GM21367 (cell line): ENCODE data around the gene NRG3.
"Not testable (repeated sequence)": the region's sequence is repeated elsewhere in the genome, so short reads cannot be mapped to it uniquely, and the experiment has no call there.

Experiments used
- ATAC-seq: cut with Tn5 transposase; IDR thresholded peaks from one replicate; pipeline ENCODE4 v1.9.1; 2021; ENCODE audit not compliant: unreplicated experiment

NRG3 gene

DNA sequence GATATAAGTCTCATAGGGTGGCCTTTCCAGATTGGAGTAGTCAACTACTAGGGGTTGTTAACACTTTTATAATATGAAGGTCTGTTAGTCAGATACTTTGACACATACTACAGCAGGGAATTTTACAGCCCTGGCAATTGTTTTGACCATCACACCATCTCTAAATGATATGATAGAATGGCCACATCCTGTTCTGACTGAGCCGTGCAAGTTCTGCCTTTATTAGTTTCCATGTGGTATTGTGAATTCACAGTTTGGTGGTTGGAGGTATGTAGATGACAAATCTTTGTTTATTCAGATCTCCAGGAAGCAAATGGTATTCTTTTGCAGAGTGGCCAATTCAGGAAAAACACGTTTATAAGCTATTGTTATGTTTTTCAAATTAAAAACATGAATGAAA lies 83.0 kb downstream of the NRG3 start:
- no peak for ATAC-seq

DNA sequence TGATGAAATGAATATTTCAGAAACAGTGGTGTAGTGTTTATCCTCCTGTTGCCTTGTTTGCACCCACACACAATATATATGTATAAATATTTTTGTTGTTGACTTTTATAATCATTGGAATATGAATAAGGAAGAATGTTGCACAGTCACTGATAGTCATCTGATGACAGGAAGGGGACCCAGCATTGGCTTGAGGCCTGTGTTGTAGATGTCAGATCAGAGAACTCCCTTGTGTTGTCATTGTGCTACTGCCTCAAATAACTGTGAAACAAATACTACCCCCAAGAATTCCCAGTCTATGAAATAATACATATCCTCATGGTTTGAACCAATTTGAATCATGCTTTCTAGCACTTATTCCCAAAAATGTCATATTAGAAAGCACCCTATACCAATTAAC lies 84.0 kb downstream of the NRG3 start:
- ATAC-seq, result no peak

GRCh38 chr10:81961451-81962184 lies 86.6 kb downstream of the NRG3 start:
- no peak for ATAC-seq

DNA sequence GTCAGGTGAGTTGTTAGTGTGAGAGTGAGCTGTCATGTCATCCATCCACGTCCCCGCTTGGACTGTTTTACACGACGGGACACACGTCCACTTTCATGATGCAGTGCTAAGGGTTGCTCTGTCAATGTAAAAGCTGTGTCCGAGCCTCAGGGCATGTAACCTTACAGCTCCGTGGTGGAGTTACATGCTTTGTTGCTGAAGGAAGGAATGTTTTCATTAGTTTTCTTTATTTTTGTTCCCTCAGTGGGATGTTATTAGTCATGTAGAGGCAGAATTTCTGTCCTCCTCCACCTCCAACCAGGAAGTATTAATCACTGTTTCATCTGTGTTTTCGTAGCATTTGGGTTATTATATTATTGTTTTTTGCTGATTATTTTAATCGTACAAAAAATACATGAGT lies 88.6 kb downstream of the NRG3 start:
- no peak for ATAC-seq

GRCh38 chr10:81967716-81968115 lies 92.7 kb downstream of the NRG3 start:
- ATAC-seq, result no peak

GRCh38 chr10:81969136-81969535 lies 94.1 kb downstream of the NRG3 start:
- no peak for ATAC-seq

DNA sequence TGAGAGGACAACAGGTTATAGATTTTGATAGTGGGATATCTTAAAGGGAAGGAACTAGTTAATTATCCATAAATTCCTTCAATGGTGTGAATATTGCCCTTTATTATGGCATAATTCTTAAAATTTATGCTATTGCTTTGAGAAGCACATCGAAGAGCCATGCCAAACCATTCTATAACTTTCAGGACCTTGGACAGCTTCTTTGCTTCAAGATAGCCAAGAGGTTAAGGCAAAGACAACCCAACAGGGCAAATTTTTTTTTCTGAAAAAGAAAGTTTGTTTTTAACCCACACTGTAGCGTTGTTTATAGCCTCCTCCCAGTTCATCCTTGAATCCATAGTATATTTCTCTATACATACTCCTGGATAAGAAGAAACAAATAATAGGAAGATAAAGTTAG lies 103.2 kb downstream of the NRG3 start:
- ATAC-seq, result no peak

- ATAC-seq, result no peak
Measured at GRCh38 chr10:81981724-81982123, 106.7 kb downstream of the NRG3 start.

DNA sequence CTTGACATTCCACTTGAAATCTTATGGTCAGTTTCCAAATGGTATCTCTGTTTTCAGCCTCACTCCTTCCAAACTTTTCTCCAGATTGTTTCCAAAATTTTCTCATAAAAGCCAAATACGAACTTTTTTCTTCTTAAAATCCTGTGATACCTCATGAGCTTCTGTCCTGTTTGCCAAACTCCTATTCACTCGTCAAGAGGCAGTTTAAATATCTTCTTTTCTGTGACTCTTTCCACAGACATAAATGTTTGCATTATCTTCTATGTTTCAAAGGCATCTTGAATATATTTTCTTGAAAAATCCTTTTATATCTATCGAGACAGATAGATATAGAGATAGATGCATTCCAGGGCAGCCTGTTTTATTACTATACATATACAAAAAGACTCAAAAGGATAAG lies 109.4 kb downstream of the NRG3 start:
- no peak for ATAC-seq

- ATAC-seq, result no peak
Measured at GRCh38 chr10:81995254-81995653, 120.3 kb downstream of the NRG3 start.

DNA sequence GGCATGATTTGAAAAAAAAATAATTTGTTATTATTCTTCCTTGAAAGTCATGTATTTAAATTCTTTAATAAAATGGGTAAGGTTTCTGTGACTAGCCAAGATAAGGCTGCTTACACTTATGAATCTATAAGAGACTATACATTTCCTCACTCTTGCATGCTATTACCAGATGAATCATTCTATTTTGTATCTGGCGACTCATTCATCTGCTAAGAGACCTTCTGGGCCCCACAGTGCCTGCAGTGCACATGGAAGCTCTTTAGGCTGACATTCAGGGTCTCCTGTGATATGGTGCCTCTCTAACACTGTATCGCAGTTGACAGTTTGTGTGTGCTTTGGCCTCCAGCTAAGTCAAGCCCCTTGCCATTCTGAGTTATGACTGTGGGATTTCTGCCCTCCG lies 121.9 kb downstream of the NRG3 start:
- no peak for ATAC-seq

DNA sequence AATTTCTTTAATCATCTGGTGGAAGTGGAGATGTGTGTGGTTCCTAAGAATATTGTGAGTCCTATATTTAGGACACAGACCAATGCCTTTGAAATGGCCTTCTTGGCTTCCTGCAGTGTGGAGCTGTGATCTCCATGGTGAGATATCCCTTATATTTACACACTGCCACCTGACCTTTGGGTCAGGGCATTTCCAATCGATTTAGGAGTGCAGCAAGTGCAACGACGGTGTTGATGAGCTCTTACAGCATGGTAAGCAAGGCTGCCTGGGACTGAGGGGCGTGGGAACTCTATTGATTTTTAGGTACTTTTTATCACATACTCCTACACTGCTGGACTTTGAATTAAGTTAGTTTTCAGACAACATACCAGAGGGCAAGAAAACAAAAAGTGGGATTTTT lies 146.0 kb downstream of the NRG3 start:
- no peak for ATAC-seq

DNA sequence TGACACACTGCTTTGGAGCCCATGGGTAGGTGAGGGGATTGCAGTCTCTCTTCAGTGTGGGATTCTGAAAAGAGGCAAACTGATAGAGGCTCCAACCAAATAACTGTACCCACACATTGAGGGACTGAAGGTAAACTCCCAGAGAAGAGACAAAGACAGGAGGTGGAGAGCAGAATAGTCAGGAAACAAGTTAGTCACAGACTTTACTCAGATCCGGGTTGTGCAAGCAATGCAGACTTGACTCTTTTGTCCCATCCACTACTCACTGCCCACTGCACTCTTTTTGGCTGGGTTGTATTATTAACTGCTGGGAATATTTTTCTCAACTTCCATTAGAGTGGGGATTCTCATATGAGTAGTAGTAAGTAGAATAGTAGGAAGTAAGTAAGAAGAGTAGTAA lies 152.7 kb downstream of the NRG3 start:
- ATAC-seq, result no peak

- ATAC-seq, result no peak
Measured at GRCh38 chr10:82037076-82037475, 162.1 kb downstream of the NRG3 start.

GRCh38 chr10:82038587-82038986 lies 163.6 kb downstream of the NRG3 start:
- no peak for ATAC-seq

DNA sequence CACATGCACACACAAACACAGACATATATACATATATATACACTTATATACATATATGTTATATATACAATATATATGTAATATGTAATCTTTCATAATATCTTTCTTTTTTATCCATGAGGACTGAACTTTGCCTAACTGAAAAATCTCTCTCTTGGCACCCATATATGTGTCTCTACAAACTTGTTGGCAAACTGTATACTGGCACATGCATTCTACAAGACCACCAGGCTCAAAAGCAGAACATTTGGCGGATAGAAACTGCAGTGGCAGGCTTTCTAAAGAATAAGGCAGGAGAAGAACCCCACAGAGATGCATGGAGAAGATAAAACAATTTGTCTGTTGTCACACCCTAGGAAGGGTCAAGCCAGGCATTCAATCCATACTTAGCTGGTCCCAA lies 165.3 kb downstream of the NRG3 start:
- no peak for ATAC-seq

DNA sequence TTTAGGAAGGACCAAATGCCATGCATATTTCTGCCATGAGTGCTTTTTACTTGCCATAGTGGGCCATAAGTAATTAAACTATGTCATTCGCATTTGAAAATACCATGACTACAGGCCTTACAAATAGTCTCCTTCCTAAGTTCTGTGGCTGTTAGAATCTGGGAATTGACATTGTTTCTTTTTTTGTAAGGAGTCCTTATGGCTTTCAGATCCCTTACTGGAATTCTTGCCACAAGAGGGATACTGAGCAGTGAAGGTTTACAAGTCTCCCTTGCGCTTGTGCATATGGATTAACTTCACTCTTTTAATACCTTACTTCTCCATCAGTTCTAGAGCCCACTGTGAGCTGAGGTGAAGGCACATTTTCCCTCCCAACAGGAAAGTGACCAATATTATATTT lies 166.0 kb downstream of the NRG3 start:
- no peak for ATAC-seq

- no peak for ATAC-seq
Measured at GRCh38 chr10:82056391-82056790, 181.4 kb downstream of the NRG3 start.

- not testable (repeated sequence) for ATAC-seq
Measured at GRCh38 chr10:82067192-82067591, 192.2 kb downstream of the NRG3 start.

- ATAC-seq, result no peak
Measured at GRCh38 chr10:82068501-82068900, 193.5 kb downstream of the NRG3 start.

GRCh38 chr10:82071231-82071630 lies 196.2 kb downstream of the NRG3 start:
- no peak for ATAC-seq

GRCh38 chr10:82072124-82072523 lies 197.1 kb downstream of the NRG3 start:
- ATAC-seq, result no peak

DNA sequence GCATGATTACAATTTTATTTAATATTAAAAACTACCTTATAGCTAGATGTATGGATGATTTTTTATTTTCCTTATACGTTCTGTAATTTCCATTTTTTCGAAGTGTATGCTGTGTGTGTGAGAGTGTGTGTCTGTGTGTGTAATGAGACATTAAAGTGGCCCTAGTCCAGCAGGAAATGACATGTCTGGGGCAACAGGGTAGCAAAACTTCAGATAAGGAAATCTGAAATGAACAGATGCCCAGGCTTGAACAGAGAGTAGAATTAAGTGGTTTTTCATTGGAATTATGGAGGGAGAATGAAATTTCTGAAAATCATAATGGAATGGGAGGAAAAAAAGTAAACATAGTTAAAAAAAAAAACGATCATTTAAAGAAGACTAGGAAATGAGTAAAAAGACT lies 200.6 kb downstream of the NRG3 start:
- no peak for ATAC-seq
